T-helper 2 cell treated with Interferon-gamma antibody and Interleukin-4, amounts not matched to agents 100 ng/mL and 5 ng/mL, for 36 hours (primary cell): ENCODE results near the gene PCDHB10. TPM values are rescaled to one million over a fixed set of nuclear protein-coding genes. Genes with fewer than 3 reads are reported as not detected.
"Not testable (repeated sequence)": the region's sequence is repeated elsewhere in the genome, so short reads cannot be mapped to it uniquely, and the experiment has no call there.

Experiments used
- intact Hi-C: fragments of 100-400 bp; cut with micrococcal nuclease; formaldehyde crosslinking; loops from one replicate; pipeline ENCODE4 v1.15.1; 2023
- total RNA-seq: library from RNA; stranded (reverse); gene quantifications from 2 replicates; pipeline ENCODE4 v1.2.3, GENCODE V29; 2022

PCDHB10 gene
- not detected in 2 replicates for total RNA-seq

GRCh38 chr5:141192110-141192725, at the start of gene PCDHB10:
Gene PCDHB10 (plus strand): TSS chr5:141192353. CDS start chr5:141192553, 200 bp downstream.
- intact Hi-C loops: no loop called here

DNA sequence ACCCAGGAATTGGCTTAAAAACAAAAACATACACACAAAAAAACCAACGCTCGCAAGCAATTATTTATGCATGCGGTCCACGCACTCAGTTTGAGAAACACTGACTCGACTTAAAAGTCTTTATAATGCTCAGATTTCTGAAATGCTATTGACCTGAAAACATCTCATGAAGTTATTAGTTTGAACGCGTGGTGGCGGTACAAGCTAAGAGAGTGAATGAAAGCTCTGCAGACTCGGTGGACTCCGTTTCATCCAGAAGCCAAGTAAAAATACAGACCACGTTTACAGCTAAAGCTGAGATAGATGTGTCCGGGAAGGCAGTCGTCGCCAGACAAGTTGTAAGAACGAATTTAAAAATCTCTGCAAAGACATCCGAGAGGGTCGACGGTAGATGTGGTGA, 42.3 kb upstream of the PCDHB10 start, which contains the start of gene PCDHB6:
TSS of gene PCDHB6 (plus strand) at position 246 of the 400 bp plus-strand sequence. CDS start 201 bp downstream, outside the sequence.
- intact Hi-C loops: no loop called here

DNA sequence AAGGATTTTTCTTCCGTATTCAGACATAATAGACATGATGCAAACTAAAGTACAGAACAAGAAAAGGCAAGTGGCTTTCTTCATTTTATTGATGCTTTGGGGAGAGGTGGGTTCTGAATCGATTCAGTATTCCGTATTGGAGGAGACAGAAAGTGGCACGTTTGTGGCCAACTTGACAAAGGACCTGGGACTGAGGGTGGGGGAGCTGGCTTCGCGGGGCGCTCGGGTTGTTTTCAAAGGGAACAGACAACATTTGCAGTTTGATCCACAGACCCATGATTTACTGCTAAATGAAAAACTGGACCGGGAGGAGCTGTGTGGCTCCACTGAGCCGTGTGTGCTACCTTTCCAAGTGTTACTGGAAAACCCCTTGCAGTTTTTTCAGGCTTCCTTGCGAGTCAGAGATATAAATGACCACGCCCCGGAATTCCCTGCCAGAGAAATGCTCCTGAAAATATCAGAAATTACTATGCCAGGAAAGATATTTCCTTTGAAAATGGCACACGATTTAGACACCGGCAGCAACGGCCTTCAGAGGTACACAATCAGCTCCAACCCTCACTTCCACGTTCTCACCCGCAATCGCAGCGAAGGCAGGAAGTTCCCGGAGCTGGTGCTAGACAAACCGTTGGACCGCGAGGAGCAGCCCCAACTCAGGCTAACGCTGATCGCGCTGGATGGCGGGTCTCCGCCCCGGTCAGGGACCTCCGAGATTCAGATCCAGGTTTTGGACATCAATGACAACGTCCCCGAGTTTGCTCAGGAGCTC, 41.7 kb upstream of the PCDHB10 start:
- intact Hi-C loops: no loop called here

DNA sequence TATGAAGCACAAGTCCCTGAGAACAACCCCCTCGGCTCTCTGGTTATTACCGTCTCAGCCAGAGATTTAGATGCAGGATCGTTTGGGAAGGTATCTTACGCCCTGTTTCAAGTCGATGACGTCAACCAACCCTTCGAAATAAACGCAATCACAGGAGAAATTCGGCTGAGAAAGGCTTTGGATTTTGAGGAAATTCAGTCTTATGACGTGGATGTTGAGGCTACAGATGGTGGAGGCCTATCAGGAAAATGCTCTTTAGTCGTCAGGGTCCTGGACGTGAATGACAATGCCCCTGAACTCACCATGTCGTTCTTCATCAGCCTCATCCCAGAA, 41.2 kb upstream of the PCDHB10 start:
- intact Hi-C loops: no loop called here

- intact Hi-C loops: not testable (repeated sequence)
Measured at GRCh38 chr5:141151632-141152031, 40.5 kb upstream of the PCDHB10 start.

- intact Hi-C loops: not testable (repeated sequence)
Measured at GRCh38 chr5:141152096-141152495, 40.1 kb upstream of the PCDHB10 start.

GRCh38 chr5:141155540-141156374, 36.4 kb upstream of the PCDHB10 start:
- intact Hi-C loops: no loop called here

- intact Hi-C loops: not testable (repeated sequence)
Measured at GRCh38 chr5:141157356-141157755, 34.8 kb upstream of the PCDHB10 start.

GRCh38 chr5:141157901-141158300, 34.3 kb upstream of the PCDHB10 start:
- intact Hi-C loops: not testable (repeated sequence)

- intact Hi-C loops: no loop called here
Measured at GRCh38 chr5:141172381-141173204, 19.6 kb upstream of the PCDHB10 start, which contains the start of gene PCDHB7. Gene PCDHB7 (plus strand): TSS chr5:141172644. CDS start chr5:141172836, 192 bp downstream.

- intact Hi-C loops: not testable (repeated sequence)
Measured at GRCh38 chr5:141174291-141175104, 17.7 kb upstream of the PCDHB10 start.

DNA sequence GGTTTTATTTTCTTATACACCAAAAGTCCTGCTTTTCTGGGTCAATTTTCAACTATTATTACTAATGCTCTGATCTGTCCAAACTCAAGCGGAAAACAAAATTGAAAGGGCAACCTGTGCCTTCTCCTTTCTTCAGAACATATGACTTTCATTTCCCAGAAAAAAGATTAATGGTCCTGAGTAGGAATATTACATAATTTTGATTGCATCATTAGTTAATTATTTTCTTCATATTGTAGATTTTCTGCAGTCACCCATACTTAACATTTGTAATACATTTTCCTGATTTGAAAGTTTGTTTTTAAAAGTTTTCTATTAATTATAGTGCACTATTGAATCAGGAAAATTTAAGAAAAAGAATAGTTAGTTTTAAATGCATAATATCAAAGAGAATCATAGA, 16.2 kb upstream of the PCDHB10 start:
- intact Hi-C loops: no loop called here

DNA sequence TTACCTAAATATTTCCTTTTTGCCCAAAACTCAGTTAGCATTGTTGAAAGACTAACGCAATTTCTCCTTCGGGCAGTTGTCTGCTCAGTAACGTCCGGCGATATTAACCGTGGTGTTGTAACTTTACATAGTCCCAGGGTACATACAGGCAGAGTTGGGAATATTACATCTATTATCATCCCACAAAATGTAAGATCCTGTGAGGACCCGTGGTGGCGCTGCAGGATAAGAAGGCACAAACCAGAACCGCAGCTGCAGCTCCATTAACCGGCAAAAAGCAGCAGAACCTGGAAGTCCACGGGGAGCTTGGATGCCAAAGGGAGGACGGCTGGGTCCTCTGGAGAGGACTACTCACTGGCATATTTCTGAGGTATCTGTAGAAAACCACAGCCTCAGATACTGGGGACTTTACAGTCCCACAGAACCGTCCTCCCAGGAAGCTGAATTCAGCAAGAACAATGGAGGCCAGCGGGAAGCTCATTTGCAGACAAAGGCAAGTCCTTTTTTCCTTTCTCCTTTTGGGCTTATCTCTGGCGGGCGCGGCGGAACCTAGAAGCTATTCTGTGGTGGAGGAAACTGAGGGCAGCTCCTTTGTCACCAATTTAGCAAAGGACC, 14.5 kb upstream of the PCDHB10 start, which contains the start of gene PCDHB8:
TSS of gene PCDHB8 (plus strand) at position 214 of the 615 bp plus-strand sequence. CDS start at position 459, 245 bp downstream.
- intact Hi-C loops: not testable (repeated sequence)

GRCh38 chr5:141179371-141179770, 12.8 kb upstream of the PCDHB10 start:
- intact Hi-C loops: not testable (repeated sequence)

DNA sequence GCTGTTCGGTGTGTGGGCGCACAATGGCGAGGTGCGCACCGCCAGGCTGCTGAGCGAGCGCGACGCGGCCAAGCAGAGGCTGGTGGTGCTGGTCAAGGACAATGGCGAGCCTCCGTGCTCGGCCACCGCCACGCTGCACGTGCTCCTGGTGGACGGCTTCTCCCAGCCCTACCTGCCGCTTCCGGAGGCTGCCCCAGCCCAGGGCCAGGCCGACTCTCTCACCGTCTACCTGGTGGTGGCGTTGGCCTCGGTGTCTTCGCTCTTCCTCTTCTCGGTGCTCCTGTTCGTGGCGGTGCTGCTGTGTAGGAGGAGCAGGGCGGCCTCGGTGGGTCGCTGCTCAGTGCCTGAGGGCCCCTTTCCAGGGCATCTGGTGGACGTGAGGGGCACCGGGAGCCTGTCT, 12.3 kb upstream of the PCDHB10 start:
- intact Hi-C loops: not testable (repeated sequence)

DNA sequence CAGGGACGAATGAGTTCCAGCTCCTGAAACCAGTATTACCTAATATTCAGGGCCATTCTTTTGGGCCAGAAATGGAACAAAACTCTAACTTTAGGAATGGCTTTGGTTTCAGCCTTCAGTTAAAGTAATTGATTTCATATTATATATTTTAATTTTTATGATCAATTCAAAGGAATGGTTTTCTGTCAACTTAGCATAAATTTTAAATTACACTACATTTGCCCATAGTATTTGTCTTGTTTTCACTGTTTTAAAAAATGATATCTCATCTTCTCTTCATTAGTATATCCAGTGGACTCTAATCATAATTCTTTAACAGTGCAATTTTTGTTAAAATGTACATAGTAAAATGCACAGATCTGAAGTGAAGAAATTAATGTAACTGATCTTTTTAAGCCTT, 11.8 kb upstream of the PCDHB10 start:
- intact Hi-C loops: no loop called here

GRCh38 chr5:141182248-141182647, 9.9 kb upstream of the PCDHB10 start, which contains the start of gene PCDHB16:
Gene PCDHB16 (plus strand): TSS chr5:141182387. CDS start chr5:141182560, 173 bp downstream.
- intact Hi-C loops: no loop called here

GRCh38 chr5:141184117-141184855, 7.9 kb upstream of the PCDHB10 start:
- intact Hi-C loops: not testable (repeated sequence)
